Activated naive CD4-positive, alpha-beta T cell treated with anti-CD3 and anti-CD28 coated beads, Interleukin-2, amount 50 U/mL, for 16 hours (primary cell): ENCODE measurements around the gene KLF11.
"Not testable (repeated sequence)": the region's sequence is repeated elsewhere in the genome, so short reads cannot be mapped to it uniquely, and the experiment has no call there.

ENCODE experiments used
- DNase-seq: peaks from one replicate; pipeline ENCODE4 v3.0.0-alpha.2; 2020

Gene KLF11

DNA sequence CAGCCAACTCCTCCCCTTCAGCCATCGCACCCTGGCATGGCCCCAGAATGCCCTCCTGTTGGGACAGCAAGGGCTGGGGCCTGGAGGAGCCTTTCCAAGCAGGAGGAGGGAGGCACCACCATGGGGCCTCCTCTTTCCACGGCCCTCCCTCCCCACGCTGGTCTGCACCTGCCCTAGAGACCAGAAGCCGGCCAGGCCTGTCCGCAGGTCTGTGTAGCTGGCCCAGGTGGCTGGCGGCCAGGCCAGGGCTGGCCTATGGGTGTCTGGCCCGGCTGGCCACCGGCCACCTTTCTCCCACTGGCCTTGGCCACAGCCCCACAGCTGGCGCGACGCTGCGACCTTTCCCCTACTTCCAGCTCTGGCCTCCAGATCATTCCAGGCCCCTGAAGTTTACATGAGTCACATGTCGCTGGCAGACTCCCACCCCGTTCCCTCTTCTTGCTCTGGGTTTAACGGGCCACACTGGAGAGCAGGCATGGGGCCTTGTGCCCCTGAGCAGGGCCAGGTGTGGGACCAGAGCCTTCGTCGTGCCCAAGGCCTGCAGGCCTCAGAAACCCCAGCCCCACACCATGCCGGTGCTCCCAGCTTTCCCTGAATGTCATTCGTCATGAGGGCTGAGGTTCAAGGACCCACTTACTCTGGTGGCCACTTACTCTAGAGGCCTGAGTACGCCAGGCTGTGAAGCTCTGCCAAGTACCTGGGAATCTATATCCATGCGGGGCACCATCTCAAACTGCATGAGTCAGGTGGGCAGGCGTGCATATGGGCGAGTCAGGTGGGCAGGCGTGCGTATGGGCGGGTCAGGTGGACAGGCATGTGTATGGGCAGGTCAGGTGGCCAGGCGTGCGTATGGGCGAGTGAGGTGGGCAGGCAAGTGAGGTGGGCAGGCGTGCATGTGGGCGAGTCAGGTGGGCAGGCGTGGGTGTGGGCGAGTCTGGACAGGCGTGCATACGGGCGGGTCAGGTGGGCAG is 33.3 kb upstream of the KLF11 start:
- DNase-seq = no peak

DNA sequence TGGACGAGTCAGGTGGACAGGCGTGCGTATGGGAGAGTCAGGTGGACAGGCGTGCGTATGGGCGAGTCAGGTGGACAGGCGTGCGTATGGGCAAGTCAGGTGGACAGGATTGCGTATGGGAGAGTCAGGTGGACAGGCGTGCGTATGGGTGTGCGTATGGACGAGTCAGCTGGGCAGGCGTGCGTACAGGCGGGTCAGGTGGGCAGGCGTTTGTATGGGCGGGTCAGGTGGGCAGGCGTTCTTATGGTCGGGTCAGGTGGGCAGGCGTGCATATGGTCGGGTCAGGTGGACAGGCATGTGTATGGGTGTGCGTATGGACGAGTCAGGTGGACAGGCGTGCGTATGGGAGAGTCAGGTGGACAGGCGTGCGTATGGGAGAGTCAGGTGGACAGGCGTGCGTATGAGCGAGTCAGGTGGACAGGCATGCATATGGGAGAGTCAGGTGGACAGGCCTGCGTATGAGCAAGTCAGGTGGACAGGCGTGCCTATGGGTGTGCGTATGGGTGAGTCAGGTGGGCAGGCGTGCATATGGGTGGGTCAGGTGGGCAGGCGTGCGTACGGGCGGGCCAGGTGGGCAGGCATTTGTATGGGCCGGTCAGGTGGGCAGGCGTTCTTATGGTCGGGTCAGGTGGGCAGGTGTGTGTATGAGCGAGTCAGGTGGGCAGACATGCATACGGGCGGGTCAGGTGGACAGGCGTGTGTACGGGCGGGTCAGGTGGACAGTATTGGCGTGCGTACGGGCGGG is 32.3 kb upstream of the KLF11 start:
- DNase-seq = not testable (repeated sequence)

DNA sequence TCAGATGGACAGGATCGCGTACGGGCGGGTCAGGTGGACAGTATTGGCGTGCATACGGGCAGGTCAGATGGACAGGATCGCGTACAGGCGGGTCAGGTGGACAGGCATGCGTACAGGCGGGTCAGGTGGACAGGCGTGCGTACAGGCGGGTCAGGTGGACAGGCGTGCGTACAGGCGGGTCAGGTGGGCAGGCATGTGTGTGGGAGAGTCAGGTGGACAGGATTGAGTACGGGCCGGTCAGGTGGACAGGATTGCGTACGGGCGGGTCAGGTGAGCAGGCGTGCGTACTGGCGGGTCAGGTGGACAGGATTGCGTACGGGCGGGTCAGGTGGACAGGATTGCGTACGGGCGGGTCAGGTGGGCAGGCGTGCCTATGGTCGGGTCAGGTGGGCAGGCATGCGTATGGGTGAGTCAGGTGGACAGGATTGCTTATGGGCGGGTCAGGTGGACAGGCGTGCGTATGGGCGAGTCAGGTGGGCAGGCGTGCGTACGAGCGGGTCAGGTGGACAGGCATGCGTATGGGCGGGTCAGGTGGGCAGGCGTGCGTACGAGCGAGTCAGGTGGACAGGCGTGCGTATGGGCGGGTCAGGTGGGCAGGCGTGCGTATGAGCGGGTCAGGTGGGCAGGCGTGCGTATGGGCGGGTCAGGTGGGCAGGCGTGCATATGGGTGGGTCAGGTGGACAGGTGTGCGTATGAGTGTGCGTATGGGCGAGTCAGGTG is 31.6 kb upstream of the KLF11 start:
- not testable (repeated sequence) for DNase-seq

DNA sequence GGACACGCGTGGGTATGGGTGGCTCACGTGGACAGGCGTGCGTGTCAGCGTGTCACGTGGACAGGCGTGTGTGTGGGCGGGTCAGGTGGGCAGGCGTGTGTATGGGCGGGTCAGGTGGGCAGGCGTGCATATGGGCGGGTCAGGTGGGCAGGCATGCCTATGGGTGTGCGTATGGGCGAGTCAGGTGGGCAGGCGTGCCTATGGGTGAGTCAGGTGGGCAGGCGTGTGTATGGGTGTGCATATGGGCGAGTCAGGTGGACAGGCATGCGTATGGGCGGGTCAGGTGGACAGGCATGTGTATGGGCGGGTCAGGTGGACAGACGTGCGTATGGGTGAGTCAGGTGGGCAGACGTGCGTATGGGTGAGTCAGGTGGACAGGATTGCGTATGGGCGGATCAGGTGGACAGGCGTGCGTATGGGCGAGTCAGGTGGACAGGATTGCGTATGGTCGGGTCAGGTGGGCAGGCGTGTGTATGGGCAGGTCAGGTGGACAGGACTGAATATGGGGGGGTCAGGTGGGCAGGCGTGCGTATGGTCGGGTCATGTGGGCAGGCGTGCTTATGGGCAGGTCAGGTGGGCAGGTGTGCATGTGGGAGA is 30.9 kb upstream of the KLF11 start:
- DNase-seq = not testable (repeated sequence)

DNA sequence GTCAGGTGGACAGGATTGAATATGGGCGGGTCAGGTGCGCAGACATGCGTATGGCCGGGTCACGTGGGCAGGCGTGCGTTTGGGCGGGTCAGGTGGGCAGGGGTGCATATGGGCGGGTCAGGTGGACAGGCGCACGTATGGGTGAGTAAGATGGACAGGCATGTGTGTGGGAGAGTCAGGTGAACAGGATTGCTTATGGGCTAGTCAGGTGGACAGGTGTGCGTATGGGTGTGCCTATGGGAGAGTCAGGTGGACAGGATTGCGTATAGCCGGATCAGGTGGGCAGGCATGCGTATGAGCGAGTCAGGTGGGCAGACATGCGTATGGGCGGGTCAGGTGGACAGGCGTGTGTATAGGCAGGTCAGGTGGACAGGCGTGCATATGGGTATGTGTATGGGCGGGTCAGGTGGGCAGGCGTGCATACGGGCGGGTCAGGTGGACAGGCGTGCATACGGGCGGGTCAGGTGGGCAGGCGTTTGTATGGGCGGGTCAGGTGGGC is 30.3 kb upstream of the KLF11 start:
- DNase-seq = no peak

DNA sequence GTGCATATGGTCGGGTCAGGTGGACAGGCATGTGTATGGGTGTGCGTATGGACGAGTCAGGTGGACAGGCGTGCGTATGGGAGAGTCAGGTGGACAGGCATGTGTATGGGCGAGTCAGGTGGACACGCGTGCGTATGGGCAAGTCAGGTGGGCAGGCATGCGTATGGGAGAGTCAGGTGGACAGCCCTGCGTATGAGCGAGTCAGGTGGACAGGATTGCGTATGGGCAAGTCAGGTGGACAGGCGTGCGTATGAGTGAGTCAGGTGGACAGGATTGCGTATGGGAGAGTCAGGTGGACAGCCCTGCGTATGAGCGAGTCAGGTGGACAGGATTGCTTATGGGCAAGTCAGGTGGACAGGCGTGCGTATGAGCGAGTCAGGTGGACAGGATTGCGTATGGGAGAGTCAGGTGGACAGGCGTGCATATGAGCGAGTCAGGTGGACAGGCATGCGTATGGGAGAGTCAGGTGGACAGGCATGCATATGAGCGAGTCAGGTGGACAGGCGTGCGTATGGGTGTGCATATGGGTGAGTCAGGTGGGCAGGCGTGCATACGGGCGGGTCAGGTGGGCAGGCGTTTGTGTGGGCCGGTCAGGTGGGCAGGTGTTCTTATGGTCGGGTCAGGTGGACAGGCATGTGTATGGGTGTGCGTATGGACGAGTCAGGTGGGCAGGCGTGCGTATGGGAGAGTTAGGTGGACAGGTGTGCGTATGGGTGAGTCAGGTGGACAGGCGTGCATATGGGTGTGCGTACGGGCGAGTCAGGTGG is 29.5 kb upstream of the KLF11 start:
- not testable (repeated sequence) for DNase-seq

DNA sequence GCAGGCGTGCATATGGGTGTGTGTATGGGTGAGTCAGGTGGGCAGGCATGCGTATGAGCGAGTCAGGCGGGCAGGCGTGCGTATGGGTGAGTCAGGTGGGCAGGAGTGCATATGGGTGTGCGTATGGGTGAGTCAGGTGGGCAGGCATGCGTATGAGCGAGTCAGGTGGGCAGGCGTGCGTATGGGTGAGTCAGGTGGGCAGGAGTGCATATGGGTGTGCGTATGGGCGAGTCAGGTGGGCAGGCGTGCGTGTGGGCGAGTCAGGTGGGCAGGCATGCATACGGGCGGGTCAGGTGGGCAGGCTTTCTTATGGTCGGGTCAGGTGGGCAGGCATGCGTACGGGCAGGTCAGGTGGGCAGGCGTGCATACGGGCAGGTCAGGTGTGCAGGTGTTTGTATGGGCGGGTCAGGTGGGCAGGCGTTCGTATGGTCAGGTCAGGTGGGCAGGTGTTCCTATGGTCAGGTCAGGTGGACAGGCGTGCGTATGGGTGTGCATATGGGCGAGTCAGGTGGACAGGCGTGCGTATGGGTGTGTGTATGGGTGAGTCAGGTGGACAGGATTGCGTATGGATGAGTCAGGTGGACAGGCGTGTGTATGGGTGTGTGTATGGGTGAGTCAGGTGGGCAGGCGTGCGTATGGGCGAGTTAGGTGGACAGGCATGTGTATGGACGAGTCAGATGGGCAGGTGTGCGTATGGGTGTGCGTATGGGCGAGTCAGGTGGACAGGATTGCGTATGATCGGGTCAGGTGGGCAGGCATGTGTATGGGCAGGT is 28.7 kb upstream of the KLF11 start:
- no peak for DNase-seq

DNA sequence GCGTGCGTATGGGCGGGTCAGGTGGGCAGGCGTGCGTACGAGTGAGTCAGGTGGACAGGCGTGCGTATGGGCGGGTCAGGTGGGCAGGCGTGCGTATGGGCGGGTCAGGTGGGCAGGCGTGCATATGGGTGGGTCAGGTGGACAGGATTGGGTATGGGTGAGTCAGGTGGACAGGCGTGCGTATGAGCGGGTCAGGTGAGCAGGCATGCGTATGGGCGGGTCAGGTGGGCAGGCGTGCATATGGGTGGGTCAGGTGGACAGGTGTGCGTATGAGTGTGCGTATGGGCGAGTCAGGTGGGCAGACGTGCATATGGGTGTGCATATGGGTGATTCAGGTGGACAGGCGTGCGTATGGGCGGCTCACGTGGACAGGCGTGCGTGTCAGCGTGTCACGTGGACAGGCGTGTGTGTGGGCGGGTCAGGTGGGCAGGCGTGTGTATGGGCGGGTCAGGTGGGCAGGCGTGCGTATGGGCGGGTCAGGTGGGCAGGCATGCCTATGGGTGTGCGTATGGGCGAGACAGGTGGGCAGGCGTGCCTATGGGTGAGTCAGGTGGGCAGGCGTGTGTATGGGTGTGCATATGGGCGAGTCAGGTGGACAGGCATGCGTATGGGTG is 27.9 kb upstream of the KLF11 start:
- not testable (repeated sequence) for DNase-seq

DNA sequence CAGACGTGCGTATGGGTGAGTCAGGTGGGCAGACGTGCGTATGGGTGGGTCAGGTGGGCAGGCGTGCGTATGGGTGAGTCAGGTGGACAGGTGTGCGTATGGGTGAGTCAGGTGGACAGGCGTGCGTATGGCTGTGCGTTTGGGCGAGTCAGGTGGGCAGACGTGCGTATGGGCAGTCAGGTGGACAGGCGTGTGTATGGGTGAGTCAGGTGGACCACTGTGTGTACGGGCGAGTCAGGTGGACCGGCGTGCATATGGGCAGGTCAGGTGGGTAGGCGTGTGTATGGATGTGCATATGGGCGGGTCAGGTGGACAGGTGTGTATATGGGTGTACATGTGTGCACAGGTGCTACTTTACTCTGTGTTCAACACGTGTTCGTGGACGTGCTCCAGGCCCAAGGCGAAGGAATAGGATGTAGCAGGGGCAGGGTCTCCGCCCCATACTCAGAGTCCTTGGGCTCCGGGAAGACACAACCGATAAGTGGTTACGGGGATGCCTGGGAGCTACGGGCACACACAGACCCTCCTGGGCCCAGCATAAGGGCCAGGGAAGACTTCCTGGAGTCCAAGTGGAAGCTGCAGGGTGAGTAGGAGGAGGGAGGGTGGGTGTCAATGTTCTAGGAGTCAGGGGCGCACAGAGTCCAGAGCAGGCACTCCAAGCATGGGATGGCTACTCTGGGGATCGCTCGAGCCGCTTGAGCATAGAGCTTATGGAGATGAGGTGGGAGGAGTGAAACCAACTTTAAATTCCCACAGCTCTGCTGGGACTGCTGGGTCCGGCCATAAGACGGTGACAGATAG is 27.1 kb upstream of the KLF11 start:
- DNase-seq = no peak

DNA sequence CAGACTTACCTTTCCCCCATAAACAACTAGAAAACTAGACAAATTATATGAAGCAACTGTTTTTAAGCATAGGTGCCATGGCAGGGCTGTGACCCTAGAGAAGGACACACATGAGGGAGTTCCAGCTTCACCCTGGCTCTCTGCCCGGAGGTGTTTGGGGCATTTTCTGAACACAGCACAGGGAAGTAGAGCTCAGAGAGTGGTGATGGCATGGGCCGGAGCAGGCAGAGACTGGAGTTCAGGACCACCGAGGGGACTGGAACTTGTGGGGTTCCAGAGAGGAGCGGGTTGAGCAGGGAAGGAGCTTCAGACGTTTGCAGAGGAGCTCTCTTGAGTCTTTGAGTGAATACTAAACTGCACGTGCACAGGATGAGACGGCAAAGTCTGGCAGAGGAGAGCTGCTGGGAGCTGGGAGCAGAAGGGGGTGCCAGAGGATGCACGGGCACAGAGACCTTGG is 26.5 kb upstream of the KLF11 start:
- no peak for DNase-seq

DNA sequence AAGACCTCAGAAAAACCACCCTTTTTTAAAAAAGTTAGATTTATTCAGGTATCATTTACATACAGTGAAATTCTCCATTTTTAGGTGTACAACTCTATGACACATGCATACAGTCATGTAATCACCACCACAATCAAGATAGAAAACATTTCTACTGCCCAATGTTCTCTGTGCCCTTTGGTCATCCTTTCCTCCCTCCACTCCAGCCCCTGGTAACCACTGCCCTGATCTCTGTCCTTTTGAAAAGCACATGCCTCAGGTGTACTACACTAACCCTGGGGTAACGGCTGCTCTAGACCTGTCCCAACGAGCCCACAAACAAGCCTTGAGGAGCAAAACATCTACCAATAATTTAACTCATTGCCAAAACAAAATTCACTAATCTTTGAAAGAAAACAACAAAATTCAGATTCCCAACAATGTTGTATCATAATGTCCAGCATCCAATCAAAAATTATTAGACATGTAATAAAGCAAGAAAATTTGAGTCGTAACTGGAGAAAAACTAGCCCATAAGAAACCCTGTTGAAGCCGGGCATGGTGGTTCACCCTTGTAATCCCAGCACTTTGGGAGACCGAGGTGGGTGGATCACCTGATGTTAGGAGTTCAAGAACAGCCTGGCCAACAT is 25.9 kb upstream of the KLF11 start:
- no peak for DNase-seq

DNA sequence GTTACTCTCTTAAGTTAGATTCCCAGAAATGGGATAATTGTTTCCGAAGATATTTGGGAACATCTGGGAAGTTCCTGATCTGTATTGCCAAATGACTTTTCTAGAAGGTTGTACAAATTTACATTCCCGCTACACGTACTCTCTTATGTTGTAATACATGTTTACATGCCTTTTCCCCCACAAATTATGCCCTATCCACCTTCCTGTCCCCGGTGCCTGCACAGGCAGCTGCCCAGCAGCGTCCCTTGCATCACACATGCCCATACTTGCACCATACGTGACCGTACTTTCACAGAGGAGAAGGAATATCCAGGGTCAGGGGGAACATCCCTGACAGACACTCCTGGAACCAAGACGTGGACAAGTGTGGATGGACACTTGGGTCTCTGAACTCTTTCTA is 24.2 kb upstream of the KLF11 start:
- DNase-seq = no peak

DNA sequence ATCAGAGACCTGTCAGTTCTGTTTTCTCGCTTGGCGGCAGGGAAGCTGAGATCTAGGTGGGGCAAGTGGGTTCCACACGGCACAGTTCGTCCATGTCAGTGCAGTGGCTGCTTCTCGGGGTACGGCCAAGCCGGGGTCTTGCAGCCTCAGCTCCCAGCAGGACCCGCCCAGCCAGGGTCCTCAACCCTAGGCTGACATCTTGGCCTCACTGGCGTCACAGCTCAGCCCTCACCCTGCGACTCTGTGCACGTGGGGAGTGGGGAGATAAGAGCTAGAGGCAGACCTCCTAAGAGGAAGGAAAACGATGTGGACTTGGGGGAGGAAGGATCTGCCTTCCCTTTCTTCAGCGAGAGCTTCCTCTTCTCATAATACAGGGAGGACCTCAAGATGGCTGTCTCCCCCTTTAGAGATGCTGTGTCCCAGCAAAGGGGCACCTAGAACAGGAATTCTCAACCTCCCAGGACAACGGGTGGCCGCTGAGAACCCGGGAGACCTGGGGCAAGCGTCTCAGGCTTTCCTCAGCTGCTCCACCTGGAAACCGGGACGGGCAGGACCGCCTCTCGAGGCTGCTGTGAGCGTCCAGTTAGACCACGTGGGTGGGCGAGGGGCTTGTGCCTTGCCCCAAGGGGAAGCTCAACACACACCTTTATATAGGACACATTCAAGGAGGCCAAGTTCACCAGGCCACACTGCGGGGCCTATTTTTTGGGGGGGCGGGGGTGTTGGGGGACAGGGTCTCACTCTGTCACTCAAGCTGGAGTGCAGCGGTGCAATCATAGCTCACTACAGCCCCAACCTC is 23.5 kb upstream of the KLF11 start:
- no peak for DNase-seq

DNA sequence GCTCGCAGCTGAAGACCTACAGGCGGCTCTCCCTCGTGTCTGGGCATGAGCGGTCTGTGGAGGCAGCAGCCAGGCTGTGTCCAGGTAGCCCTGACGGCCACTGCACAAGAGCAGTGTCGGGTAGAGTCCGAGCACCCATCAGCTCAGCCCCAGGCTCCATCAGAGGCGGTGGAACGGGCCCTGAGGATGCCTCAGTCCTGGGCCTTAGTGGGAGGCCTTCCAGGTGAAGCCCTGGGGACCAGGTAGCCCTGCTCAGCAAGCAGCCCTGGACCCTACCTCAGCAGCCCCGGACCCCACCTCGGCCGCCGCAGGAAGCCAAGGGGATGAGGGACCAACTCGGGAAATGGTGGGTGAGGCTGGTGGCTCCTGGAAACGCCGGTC is 21.3 kb upstream of the KLF11 start:
- DNase-seq = no peak

DNA sequence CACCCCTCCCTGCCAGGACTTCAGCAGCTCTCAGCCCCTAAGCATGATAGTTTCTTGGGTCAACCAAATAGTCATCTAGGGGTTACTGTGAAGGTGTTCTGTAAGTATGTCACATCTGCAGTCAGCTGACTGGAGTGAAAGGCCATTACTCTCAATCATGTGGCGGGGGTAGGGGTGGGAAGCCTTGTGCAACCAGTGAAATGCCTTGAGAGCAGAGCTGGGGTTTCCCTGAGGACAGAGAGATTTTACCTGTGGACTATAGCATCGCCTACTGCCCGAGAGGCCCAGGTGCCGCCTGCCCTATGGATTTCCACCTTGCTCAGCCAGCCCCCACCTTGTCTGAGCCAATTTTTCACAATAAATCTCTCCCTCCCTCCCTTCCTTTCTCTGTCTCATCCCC is 20.9 kb upstream of the KLF11 start:
- no peak for DNase-seq

DNA sequence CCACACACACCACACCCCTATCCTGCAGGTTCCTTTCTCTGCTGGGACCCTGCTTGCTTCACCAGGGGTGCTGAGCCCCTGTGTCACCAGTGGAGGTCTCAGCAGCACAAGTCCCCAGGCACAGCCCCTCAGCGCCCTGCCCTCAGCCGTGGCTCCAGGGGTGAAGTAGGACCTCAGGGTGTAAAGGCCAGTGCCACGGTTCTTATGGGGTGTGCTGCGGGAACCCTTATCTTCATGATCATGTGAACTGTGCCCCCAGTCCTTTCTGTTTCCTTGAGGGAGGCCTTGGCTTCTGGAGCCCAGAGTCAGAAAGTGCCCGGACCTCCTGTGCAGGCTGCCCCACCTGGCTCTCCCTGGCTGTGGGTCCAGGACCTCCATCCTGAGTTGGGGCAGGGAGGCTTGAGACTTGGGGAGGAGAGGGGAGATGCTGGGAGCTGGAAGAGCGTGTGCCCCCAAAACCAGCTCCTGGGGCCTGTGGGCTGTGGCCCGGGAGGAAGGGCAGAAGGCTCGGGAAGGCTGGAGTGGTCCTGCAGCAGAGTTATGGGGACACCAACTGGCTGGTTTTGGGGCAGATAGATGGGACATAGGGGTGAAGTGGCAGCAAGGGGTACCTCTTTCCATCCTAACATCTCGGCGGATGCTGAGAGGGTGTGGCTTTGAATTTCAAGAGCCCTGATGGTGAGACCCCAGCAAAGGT is 20.2 kb upstream of the KLF11 start:
- DNase-seq = no peak

DNA sequence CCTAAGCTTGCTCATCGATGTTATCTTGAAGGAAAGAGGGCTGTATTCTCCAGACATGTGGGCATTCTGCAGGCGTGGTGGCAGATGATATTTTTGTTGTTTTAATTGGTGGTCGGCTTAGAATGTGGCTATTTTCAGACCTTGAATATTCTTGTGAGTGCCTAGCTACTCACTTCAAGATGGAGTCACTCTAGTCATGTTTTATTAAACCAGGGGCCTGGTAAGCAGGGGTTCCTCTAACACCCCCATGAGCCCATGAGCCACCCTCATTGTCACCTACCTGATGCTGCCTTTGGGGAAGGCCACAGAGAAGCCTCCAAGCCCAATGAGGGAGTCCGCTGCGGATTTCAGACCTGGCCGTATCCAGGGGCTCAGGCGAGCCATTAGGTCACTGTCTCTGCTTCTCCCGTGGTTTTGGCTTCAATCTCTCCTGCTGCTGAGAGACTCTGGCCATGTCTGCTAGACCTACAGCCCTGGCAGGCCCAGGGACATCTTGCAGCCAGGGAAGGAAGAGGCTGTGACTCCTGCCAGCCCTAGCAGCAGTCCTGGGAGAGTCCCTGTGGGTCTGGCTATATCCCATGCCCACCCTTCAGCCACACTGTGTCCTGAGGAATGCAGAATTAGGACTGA is 16.3 kb upstream of the KLF11 start:
- no peak for DNase-seq
